GM12874 (cell line): ENCODE results near the gene ANKRD17.

ENCODE experiments used
- TF ChIP-seq, protein P1 (sequence below): IDR thresholded peaks from 2 replicates; pipeline ENCODE4 v1.5.1; 2011; ENCODE audit warnings: low read depth, mild to moderate bottlenecking, control low read depth, low read length, moderate library complexity; ENCODE audit not compliant: insufficient read depth

ANKRD17 gene

DNA sequence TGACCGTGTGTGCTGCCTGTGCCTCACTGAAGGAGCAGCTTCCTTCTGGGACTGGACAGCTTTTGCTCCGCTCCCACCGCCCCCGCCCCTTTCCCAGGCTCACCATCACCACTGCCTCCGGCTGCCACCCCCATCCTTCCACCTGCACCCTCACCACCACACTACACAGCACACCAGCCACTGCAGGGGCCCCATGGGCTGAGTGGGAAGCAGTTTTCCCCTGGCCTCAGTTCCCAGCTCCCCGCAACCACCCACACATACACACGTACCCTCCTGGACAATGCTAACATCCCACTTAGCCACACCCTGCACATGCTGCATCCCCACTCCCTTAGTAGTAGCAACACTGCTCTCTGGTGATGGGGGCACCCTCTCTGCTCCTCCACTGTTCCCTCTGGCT is 159.5 kb downstream of the ANKRD17 start:
- TF ChIP-seq, protein P1, sequence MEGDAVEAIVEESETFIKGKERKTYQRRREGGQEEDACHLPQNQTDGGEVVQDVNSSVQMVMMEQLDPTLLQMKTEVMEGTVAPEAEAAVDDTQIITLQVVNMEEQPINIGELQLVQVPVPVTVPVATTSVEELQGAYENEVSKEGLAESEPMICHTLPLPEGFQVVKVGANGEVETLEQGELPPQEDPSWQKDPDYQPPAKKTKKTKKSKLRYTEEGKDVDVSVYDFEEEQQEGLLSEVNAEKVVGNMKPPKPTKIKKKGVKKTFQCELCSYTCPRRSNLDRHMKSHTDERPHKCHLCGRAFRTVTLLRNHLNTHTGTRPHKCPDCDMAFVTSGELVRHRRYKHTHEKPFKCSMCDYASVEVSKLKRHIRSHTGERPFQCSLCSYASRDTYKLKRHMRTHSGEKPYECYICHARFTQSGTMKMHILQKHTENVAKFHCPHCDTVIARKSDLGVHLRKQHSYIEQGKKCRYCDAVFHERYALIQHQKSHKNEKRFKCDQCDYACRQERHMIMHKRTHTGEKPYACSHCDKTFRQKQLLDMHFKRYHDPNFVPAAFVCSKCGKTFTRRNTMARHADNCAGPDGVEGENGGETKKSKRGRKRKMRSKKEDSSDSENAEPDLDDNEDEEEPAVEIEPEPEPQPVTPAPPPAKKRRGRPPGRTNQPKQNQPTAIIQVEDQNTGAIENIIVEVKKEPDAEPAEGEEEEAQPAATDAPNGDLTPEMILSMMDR, result no peak

DNA sequence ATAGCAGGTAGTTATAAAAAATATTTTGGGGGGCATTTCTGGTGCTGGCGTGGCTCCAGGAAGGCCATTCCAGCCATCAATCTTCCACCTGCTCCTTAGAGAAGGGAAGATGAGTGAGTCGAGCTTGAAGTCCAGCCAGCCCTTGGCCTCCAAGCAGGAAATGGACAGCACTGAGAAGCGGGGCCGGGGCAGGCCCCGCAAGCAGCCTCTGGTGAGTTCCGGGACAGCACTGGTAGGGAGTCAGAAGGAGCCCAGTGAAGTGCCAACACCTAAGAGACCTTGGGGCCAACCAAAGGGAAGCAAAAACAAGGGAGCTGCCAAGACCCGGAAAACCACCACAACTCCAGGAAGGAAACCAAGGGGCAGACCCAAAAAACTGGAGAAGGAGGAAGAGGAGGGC is 159.9 kb downstream of the ANKRD17 start:
- TF ChIP-seq, protein P1, result no peak

DNA sequence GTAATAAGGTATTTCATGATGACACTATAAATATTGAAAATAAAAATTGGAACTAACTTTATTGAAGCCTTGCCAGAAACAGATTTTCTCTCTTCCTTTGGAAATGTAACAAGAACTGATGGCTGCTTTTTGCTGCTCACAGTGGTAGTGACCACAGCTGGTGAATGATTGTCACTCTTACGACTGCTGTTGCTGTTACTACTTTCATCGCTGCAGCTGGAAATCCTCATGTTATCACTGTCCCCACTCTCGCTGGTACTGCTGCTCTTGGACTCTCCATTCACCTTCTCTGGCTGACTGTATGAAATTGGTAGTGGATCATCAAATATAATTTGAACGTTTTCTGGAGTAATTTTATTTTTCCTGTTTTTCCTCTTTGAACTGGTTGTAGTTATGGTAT is 160.6 kb downstream of the ANKRD17 start:
- TF ChIP-seq, protein P1, result no peak

DNA sequence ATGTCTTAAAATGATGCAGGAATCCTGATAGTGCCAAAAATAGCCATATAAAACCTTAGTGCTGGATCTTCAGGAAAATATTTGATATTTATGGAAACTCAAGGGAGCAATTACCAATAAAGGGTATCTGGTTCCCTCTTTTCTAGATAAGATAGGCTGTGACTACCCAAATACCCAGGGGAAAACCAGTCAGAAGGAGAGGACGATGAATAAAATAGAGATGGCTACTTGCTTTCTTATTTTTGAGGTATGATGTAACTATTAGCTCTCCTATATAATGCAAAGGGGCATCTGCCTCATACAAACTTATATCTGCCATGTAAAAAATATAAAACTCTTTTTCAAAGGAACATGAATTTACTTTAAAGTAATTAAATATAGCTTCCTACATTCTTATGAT is 165.7 kb downstream of the ANKRD17 start:
- TF ChIP-seq, protein P1, result no peak

DNA sequence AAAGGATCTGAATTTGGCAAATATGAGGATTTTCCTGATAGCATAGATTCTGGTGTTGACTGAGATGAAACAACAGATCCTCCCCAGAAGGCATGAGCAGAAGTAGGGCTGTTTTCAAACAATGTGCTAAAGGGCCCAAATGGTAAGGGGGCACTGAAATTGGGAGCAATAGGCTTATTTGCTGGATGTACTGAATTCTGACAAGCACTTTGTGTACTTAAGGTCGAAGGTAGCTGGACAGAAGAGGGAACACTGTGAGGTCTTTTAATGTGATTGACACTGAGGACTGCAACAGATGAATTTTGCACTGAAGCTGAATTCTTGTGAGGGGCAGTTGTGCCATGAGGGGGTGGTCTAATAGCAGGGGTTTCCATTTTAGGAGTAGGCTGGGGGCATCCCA is 167.9 kb downstream of the ANKRD17 start:
- TF ChIP-seq, protein P1, result no peak

DNA sequence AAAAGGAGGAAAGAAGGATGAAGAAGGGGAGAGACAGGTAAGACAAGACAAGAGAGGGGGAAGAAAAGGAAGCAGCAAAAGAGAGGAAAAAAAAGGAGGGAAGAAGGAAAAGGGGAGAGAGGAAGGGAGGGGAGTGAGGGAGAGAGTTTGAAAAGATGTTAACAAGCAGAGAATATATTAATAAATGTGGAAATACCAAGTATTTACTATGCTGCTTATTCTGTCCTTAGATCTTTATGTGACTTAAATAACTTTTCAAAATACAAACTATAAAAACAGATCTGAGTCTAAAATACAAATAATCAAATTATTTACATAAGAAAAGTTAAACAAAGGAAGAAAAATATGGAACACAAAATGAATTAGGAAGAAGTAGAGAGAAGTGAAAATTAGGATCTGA is 170.7 kb downstream of the ANKRD17 start:
- TF ChIP-seq, protein P1, result no peak

DNA sequence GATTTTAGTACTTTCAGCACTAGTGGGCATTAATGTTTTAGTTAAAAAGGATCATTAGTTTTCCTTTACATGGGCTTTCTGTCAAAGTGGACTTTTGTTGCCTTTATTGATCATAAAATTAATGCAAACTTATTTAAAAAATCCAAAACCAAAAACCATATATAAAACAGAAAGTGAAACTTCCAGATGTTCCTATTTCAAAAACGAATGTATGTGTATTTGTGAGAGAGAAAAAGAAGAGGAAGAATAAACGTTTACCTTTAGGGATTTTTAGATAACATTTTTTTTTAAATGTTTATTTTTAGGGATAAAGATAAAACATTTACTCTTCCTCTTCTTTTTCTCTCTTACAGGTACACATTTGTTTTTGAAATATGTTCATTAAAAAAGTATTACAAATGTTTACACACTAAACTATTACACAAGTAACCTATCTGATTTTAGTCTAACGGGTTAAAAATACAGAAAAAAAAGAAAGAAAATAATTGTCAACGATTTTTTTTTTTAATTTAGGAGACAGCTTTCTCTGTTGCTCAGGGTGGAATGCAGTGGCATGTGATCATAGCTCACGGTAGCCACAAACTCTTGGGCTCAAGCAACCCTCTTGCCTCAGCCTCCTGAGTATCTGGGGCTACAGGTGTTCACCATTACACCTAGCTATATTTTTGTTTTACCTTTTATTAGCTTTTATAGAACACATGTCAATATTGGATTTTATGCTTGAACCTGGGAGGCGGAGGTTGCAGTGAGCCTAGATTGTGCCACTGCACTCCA is 172.3 kb downstream of the ANKRD17 start:
- TF ChIP-seq, protein P1, result no peak

DNA sequence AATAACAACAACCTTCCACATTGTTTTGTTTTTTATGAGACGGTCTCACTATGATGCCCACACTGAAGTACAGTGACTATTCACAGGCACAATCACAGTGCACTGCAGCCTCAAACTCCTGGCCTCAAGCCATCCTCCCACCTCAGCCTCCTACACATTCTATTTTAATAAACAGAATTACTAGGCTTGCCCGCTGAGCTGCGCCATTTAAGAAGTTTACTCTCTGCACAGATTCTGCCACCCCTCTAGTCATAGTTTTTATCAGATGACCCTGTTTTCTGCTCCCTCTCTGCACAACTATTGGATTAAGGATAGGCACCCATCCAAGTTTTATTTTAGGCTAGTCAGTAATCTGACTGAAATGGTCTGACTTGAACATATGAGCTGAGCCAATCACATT is 177.8 kb downstream of the ANKRD17 start:
- TF ChIP-seq, protein P1, result no peak
